ENCODE measurements around the gene DYRK1B.

- TF ChIP-seq, protein P1, sequence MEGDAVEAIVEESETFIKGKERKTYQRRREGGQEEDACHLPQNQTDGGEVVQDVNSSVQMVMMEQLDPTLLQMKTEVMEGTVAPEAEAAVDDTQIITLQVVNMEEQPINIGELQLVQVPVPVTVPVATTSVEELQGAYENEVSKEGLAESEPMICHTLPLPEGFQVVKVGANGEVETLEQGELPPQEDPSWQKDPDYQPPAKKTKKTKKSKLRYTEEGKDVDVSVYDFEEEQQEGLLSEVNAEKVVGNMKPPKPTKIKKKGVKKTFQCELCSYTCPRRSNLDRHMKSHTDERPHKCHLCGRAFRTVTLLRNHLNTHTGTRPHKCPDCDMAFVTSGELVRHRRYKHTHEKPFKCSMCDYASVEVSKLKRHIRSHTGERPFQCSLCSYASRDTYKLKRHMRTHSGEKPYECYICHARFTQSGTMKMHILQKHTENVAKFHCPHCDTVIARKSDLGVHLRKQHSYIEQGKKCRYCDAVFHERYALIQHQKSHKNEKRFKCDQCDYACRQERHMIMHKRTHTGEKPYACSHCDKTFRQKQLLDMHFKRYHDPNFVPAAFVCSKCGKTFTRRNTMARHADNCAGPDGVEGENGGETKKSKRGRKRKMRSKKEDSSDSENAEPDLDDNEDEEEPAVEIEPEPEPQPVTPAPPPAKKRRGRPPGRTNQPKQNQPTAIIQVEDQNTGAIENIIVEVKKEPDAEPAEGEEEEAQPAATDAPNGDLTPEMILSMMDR (IDR thresholded peaks at IDR 0.05), result no peak
- TF ChIP-seq, protein P2, sequence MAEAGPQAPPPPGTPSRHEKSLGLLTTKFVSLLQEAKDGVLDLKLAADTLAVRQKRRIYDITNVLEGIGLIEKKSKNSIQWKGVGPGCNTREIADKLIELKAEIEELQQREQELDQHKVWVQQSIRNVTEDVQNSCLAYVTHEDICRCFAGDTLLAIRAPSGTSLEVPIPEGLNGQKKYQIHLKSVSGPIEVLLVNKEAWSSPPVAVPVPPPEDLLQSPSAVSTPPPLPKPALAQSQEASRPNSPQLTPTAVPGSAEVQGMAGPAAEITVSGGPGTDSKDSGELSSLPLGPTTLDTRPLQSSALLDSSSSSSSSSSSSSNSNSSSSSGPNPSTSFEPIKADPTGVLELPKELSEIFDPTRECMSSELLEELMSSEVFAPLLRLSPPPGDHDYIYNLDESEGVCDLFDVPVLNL (CRISPR knock-in tag; IDR thresholded peaks at IDR 0.05; ENCODE audit: borderline replicate concordance, low read depth), result no peak
Observed at GRCh38 chr19:39802958-39803357, 31.0 kb downstream of the DYRK1B start.

Data from WTC11 (cell line).